Adrenal gland (tissue), 12 donors: ENCODE data around the gene DCP1A. TPM values are rescaled to one million over a fixed set of nuclear protein-coding genes. Genes with fewer than 3 reads are reported as not detected.

Source experiments
- DNase-seq, 7 donors: peaks; one replicate each; pipeline ENCODE4 v3.0.0-alpha.2; 2019 to 2020
- H3K27ac ChIP-seq, 5 donors: fragments of 200-600 bp; sonication (generic) in 4 of 5; 1 replicate in 3 of 5; 2 replicates in 2 of 5; pipeline versions ENCODE4 v1.5.1 to v1.8.0; 2016 to 2020; ENCODE audit warnings: mild to moderate bottlenecking in 1 of 5
- H3K27me3 ChIP-seq: fragments of 200-600 bp; 2 replicates; pipeline ENCODE4 v1.8.0; 2021
- H3K36me3 ChIP-seq, 2 donors: fragments of 200-600 bp; replicated peaks in 1 of 2; 1 replicate in 1 of 2; 2 replicates in 1 of 2; pipeline versions ENCODE4 v1.5.1 to v1.8.0; 2018 to 2022
- H3K4me1 ChIP-seq, 2 donors: fragments of 200-600 bp; replicated peaks in 1 of 2; 1 replicate in 1 of 2; 2 replicates in 1 of 2; pipeline versions ENCODE4 v1.5.1 to v1.8.0; 2018 to 2021
- H3K4me3 ChIP-seq, 4 donors: fragments of 200-600 bp; sonication (generic) in 3 of 4; one replicate each; pipeline ENCODE4 v1.5.1; 2016 to 2018
- H3K9me3 ChIP-seq, 3 donors: fragments of 200-600 bp; sonication (generic) in 1 of 3; replicated peaks in 1 of 3; 1 replicate in 2 of 3; 2 replicates in 1 of 3; pipeline versions ENCODE4 v1.5.1 to v1.8.0; 2016 to 2021
- CTCF ChIP-seq, 6 experiments: fragments of 450-650 bp in 4 of 6; fragments of 200-600 bp in 2 of 6; sonication (generic) in 1 of 6; IDR thresholded peaks; 1 replicate in 5 of 6; 2 replicates in 1 of 6; pipeline versions ENCODE4 v1.5.1 to v1.8.0; 2016 to 2021; ENCODE audit warnings: antibody characterized with exemption in 6 of 6, mild to moderate bottlenecking in 2 of 6, moderate library complexity in 1 of 6
- POLR2A ChIP-seq, 2 donors: fragments of 450-650 bp; IDR thresholded peaks; one replicate each; pipeline ENCODE4 v1.6.1; 2017; ENCODE audit warnings: antibody characterized with exemption in 2 of 2, mild to moderate bottlenecking in 2 of 2, moderate library complexity in 1 of 2
- WGBS, 4 donors: extraction: QIAGEN DNeasy Blood & Tissue Kit in 2 of 4; methylation state at CpG; one replicate each; pipeline versions ENCODE4 v1.1.5 to v1.1.7; 2013 to 2017; 5-methylcytosine and 5-hydroxymethylcytosine counted together
- intact Hi-C, 2 donors: fragments of 100-400 bp; cut with DNase I; formaldehyde crosslinking; loops; one replicate each; pipeline versions ENCODE4 v1.14.1 to v1.15.0; 2022 to 2023
- polyA plus RNA-seq, 3 donors: library from polyadenylated mRNA; stranded (reverse); fragments of 200-250 nt in 2 of 3; fragments of 350-450 nt in 1 of 3; fragmentation: Illumina TruSeq in 1 of 3; extraction: RNeasy Lipid Tissue Mini Kit (QIAGEN cat#74804) in 1 of 3; gene quantifications; one replicate each; pipeline ENCODE4 v1.2.3, GENCODE V29; 2013 to 2014
- total RNA-seq, 9 donors: library from RNA; depleted of rRNA in 4 of 9; stranded (reverse); fragments of >200 nt in 4 of 9; fragments of 120-200 nt in 1 of 9; fragmentation: NEBNext Ultra II Directional in 1 of 9; extraction: Animal tissue kit (Norgen Biotek cat#: 25700) in 1 of 9; gene quantifications; one replicate each; pipeline versions ENCODE4 v1.1.0 to v1.2.4, GENCODE V29; 2013 to 2023
- donor health status: healthy with polysubstance abuse.
- donor health status: Bipolar disorder and iron deficiency.
- donor health status: DM: yes; HTN: yes; CAD: no.
- donor health status: DM: no; HTN: no; CAD: no.
- donor health status: DM: no; HTN: no; CAD: no.
- donor health status: DM: yes; HTN: yes; CAD: no.

Gene DCP1A
- total and polyA plus RNA-seq, 12 donors: 9.3 to 31.0 (median 22.1) TPM

GRCh38 chr3:53243785-53244184 lies 103.6 kb downstream of the DCP1A start:
- 81 to 86% (median 84%) methylated on average over 4 to 8 of the region's 8 CpGs for WGBS, 4 donors
- Histone ChIP-seq H3K4me1 (peaks cover 40% of the 10 kb centered on the region in 2 donors), H3K4me3 (no peak overlapping the region), H3K36me3 (peaks cover 0 to 36% of the 10 kb centered on the region in 2 donors), H3K27ac (peak overlapping the region in 1 of 5 donors; percentile 39), H3K9me3 (no peaks in the 10 kb centered on the region), H3K27me3 (no peaks in the 10 kb centered on the region)
- no peak for TF ChIP-seq CTCF (IDR thresholded peaks at IDR 0.05)
- no peak for TF ChIP-seq POLR2A (IDR thresholded peaks at IDR 0.05)
- intact Hi-C loops: no loop called here
- DNase-seq: no peak

GRCh38 chr3:53243165-53243564 lies 104.2 kb downstream of the DCP1A start:
- Histone ChIP-seq H3K9me3 (no peaks in the 10 kb centered on the region), H3K27ac (peak overlapping the region in 4 of 5 donors; percentile 38 to 52 (median 42)), H3K4me3 (no peak overlapping the region), H3K27me3 (no peaks in the 10 kb centered on the region), H3K36me3 (peaks cover 0 to 42% of the 10 kb centered on the region in 2 donors), H3K4me1 (peaks cover 41 to 42% of the 10 kb centered on the region in 2 donors)
- 41 to 75% (median 50%) methylated on average over 5 to 14 of the region's 14 CpGs for WGBS, 4 donors
- intact Hi-C loops: no loop called here
- no peak for TF ChIP-seq POLR2A (IDR thresholded peaks at IDR 0.05)
- peak in 1 of 6 experiments; percentile 2 for TF ChIP-seq CTCF (IDR thresholded peaks at IDR 0.05)
- DNase-seq: peak in 6 of 7 donors; percentile 62 to 76 (median 72)

- 62 to 84% (median 78%) methylated on average over 1 to 4 of the region's 4 CpGs; no CpG with 5 or more reads in 1 of the 4 donors for WGBS, 4 donors
- H3K4me3 ChIP-seq: no peak overlapping the region
- intact Hi-C loops: no loop called here
- TF ChIP-seq CTCF (IDR thresholded peaks at IDR 0.05) (no peak), POLR2A (IDR thresholded peaks at IDR 0.05) (no peak)
- H3K27me3 ChIP-seq: no peaks in the 10 kb centered on the region
- H3K36me3 ChIP-seq: peaks cover 0 to 44% of the 10 kb centered on the region in 2 donors
- H3K9me3 ChIP-seq: no peaks in the 10 kb centered on the region
- H3K27ac ChIP-seq: peak overlapping the region in 4 of 5 donors; percentile 38 to 68 (median 49)
- peak in 1 of 7 donors; percentile 46 for DNase-seq
- peaks cover 42 to 43% of the 10 kb centered on the region in 2 donors for H3K4me1 ChIP-seq
Observed at GRCh38 chr3:53242642-53243041, 104.7 kb downstream of the DCP1A start.

GRCh38 chr3:53242155-53242554 lies 105.2 kb downstream of the DCP1A start:
- peak overlapping the region in 4 of 5 donors; percentile 38 to 68 (median 49) for H3K27ac ChIP-seq
- H3K9me3 ChIP-seq: no peaks in the 10 kb centered on the region
- peaks cover 0 to 44% of the 10 kb centered on the region in 2 donors for H3K36me3 ChIP-seq
- no peak overlapping the region for H3K4me3 ChIP-seq
- DNase-seq: peak; percentile 48 to 86 (median 81)
- intact Hi-C loops: no loop called here
- H3K4me1 ChIP-seq: peaks cover 42 to 44% of the 10 kb centered on the region in 2 donors
- H3K27me3 ChIP-seq: no peaks in the 10 kb centered on the region
- TF ChIP-seq POLR2A (IDR thresholded peaks at IDR 0.05) (peak in 1 of 2 donors; percentile 43), CTCF (IDR thresholded peaks at IDR 0.05) (no peak)
- 75 to 93% (median 78%) methylated on average over 5 to 7 of the region's 7 CpGs for WGBS, 4 donors
